ENCODE data around the gene NR6A1. TPM values are rescaled to one million over a fixed set of nuclear protein-coding genes. Genes with fewer than 3 reads are reported as not detected.

The NR6A1 gene
- total and polyA plus RNA-seq, 2 of the 13 experiments (the other 11 are each of a cell fraction or from before 2014, with no cell fraction given): 28.1 to 31.5 TPM

DNA sequence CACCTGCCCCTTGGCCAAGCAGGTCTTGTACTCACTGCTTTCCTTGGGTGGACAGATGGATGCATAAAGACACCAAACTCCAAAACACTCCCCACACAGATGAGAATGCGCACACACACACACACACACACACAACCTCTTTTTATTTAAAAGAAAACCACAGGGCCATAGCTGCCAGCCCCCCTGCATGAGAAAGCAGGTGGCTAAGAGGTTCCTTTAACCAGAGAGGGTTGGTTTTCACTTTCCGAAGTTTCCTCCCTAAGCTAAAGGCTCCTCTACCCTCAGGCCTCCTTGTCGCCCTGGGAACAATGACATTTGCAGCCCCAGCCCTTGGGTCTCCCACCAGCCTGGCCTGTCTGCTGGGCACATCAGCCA, 275.0 kb downstream of the NR6A1 start:
- Histone ChIP-seq H3K9ac (ENCODE audit: insufficient read depth, low read depth, low read length) (no peak overlapping the region), H3K36me3 (replicated peaks in 1 of 2; ENCODE audit: control insufficient read depth in 1 of 2, insufficient read depth in 2 of 2, low read length in 2 of 2) (peaks cover 4 to 11% of the 10 kb centered on the region in 2 experiments; a peak in 2 of 5 replicates), H2AFZ (ENCODE audit: low read length) (no peak overlapping the region), H3K4me2 (ENCODE audit: low read depth, low read length) (no peak overlapping the region), H3K4me3 (replicated peaks in 1 of 3; ENCODE audit: insufficient read depth in 1 of 3, low read depth in 2 of 3, low read length in 3 of 3) (no peak overlapping the region), H3K9me3 (ENCODE audit: low read length) (no peaks in the 10 kb centered on the region), H3K4me1 (ENCODE audit: insufficient read depth, low read length) (peaks cover 27% of the 10 kb centered on the region), H3K79me2 (ENCODE audit: insufficient read depth, low read length) (no peaks in the 10 kb centered on the region), H3K27ac (ENCODE audit: extremely low read length, insufficient read depth, low read length) (no peak overlapping the region), H3K27me3 (ENCODE audit: control insufficient read depth in 1 of 2, insufficient read depth in 2 of 2, low read length in 2 of 2) (no peaks in the 10 kb centered on the region), H4K20me1 (ENCODE audit: insufficient read depth, low read length) (no peaks in the 10 kb centered on the region)
- no peak for FAIRE-seq
- in situ Hi-C loops (cut with HindIII; ENCODE audit: extremely low pct_ligation_motif_present, low pct_unique_long_range_greater_than_20kb) (no loop called here), intact Hi-C loops (cut with micrococcal nuclease; ENCODE audit: unreplicated experiment) (no loop called here)
- BruUV-seq (replicated peaks): no TSS peak
- 97% methylated on average over 3 of the region's 3 CpGs for WGBS (ENCODE audit: low lambda C conversion rate)
- CTCF ChIA-PET (ENCODE audit: low intra/inter-chr PET ratio, low total read pairs): no interaction called here
- TF ChIP-seq AKAP8 (CRISPR knock-in tag; IDR thresholded peaks at IDR 0.05) (0 out of 2 replicates have a peak, but pooled peaks have one; percentile 7), SMAD1 (CRISPR knock-in tag; IDR thresholded peaks at IDR 0.05; ENCODE audit: borderline replicate concordance, low read depth) (no peak)
- TF ChIP-seq, protein P1, sequence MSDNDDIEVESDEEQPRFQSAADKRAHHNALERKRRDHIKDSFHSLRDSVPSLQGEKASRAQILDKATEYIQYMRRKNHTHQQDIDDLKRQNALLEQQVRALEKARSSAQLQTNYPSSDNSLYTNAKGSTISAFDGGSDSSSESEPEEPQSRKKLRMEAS (IDR thresholded peaks at IDR 0.05): no peak
- POLR2A ChIA-PET: no interaction called here
- no peak for ATAC-seq
- DNase-seq (ENCODE audit: low spot score): no peak

DNA sequence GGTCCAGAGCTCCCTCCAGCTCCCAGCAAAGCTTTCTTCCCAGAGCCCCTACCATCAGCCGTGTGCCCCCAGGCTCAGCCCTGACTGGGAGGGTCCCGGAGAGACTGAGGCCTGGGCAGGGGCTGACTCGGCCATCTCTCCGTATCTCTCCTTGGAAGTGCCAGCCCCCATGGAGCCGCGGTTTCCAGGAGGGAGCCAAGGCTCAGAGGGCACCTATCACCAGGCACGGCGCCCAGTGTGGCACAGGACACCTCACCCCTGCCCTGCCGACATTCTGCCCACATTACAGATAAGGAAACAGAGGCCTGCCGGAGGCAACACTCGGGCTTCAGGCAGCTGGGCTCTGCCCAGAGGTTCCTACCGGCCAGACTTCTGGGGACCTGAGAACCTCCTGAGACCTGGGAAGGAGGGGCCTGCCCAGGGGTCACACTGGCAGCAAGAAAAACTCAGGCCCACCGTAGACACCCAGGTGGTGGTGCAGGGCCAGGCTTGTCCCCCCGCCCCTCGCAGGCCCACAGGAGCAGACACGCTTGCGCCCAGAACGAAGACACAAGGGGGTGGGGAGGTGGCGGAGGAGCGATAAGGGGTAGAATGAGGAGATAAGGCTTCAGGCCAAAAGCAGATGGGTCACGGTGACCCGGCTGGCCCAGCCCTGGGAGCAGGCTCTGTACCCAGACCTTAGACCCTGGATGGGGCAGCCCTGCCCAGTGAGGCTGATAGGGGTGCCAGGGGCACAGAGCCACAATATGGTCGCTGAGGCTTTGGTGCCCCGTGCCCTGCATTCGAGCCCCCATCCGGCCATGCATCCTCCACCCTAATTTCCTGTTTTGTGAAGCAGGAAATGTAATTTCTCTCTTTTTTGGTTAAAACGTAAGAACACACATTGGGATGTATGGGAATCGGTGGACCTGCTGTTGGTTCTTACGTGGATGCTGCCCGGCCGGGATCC, 275.7 kb downstream of the NR6A1 start:
- no peaks in the 10 kb centered on the region for H3K79me2 ChIP-seq (ENCODE audit: insufficient read depth, low read length)
- H3K9ac ChIP-seq (ENCODE audit: insufficient read depth, low read depth, low read length): no peak overlapping the region
- no TSS peak for BruUV-seq (replicated peaks)
- in situ Hi-C loops (cut with HindIII; ENCODE audit: extremely low pct_ligation_motif_present, low pct_unique_long_range_greater_than_20kb): no loop called here
- no peaks in the 10 kb centered on the region for H4K20me1 ChIP-seq (ENCODE audit: insufficient read depth, low read length)
- H3K4me3 ChIP-seq (replicated peaks in 1 of 3; ENCODE audit: insufficient read depth in 1 of 3, low read depth in 2 of 3, low read length in 3 of 3): no peak overlapping the region
- H3K4me1 ChIP-seq (ENCODE audit: insufficient read depth, low read length): peaks cover 27% of the 10 kb centered on the region
- 98% methylated on average over 21 of the region's 31 CpGs for WGBS (ENCODE audit: low lambda C conversion rate)
- no peak overlapping the region for H3K27ac ChIP-seq (ENCODE audit: extremely low read length, insufficient read depth, low read length)
- H3K4me2 ChIP-seq (ENCODE audit: low read depth, low read length): no peak overlapping the region
- POLR2A ChIA-PET: no interaction called here
- CTCF ChIA-PET (ENCODE audit: low intra/inter-chr PET ratio, low total read pairs): no interaction called here
- DNase-seq (ENCODE audit: low spot score): no peak
- no peak for ATAC-seq
- intact Hi-C loops (cut with micrococcal nuclease; ENCODE audit: unreplicated experiment): no loop called here
- no peaks in the 10 kb centered on the region for H3K9me3 ChIP-seq (ENCODE audit: low read length)
- H3K36me3 ChIP-seq (replicated peaks in 1 of 2; ENCODE audit: control insufficient read depth in 1 of 2, insufficient read depth in 2 of 2, low read length in 2 of 2): peaks cover 4 to 12% of the 10 kb centered on the region in 2 experiments; a peak in 2 of 5 replicates
- no peak for FAIRE-seq
- no peaks in the 10 kb centered on the region for H3K27me3 ChIP-seq (ENCODE audit: control insufficient read depth in 1 of 2, insufficient read depth in 2 of 2, low read length in 2 of 2)
- TF ChIP-seq POLR2AphosphoS2 (IDR thresholded peaks at IDR 0.05; ENCODE audit: low read depth, low read length) (no peak), ZBTB21 (CRISPR knock-in tag; IDR thresholded peaks at IDR 0.05) (no peak), POLR2A (IDR thresholded peaks at IDR 0.05; ENCODE audit: insufficient read depth in 1 of 2, low read depth in 2 of 2, low read length in 2 of 2) (0 out of 4 replicates have a peak, but pooled peaks of 1 of the 2 experiments have one; percentile 16)
- no peak overlapping the region for H2AFZ ChIP-seq (ENCODE audit: low read length)
